OCI-LY3 (cell line): Measurements from ENCODE around the gene CARS2.

Experiments used
- EZH2phosphoT487 ChIP-seq: fragments of 200-600 bp; shearing (Covaris generic); IDR thresholded peaks from 2 replicates; pipeline ENCODE4 v1.6.1; 2018; ENCODE audit warnings: antibody characterized with exemption, mixed run types, low read depth
- TF ChIP-seq, protein P1 (sequence below): fragments of 200-600, 300-600 bp; sonication (generic); IDR thresholded peaks from 2 replicates; pipeline ENCODE4 v1.5.1; 2014; ENCODE audit warnings: antibody characterized with exemption, low read length, low read depth

- TF ChIP-seq, protein P1, sequence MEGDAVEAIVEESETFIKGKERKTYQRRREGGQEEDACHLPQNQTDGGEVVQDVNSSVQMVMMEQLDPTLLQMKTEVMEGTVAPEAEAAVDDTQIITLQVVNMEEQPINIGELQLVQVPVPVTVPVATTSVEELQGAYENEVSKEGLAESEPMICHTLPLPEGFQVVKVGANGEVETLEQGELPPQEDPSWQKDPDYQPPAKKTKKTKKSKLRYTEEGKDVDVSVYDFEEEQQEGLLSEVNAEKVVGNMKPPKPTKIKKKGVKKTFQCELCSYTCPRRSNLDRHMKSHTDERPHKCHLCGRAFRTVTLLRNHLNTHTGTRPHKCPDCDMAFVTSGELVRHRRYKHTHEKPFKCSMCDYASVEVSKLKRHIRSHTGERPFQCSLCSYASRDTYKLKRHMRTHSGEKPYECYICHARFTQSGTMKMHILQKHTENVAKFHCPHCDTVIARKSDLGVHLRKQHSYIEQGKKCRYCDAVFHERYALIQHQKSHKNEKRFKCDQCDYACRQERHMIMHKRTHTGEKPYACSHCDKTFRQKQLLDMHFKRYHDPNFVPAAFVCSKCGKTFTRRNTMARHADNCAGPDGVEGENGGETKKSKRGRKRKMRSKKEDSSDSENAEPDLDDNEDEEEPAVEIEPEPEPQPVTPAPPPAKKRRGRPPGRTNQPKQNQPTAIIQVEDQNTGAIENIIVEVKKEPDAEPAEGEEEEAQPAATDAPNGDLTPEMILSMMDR, result no peak
- TF ChIP-seq EZH2phosphoT487, result no peak
These were observed 66.8 kb downstream of the CARS2 start for GRCh38 chr13:110638814-110639806.
